Vagina (tissue), 2 donors: ENCODE measurements around the gene GRM7. TPM values are rescaled to one million over a fixed set of nuclear protein-coding genes. Genes with fewer than 3 reads are reported as not detected.

Experiments used
- DNase-seq, 2 donors: peaks; one replicate each; pipeline ENCODE4 v3.0.0-alpha.2; 2017; ENCODE audit errors: extremely low spot score in 2 of 2
- H3K27ac ChIP-seq: fragments of 200-600 bp; sonication (generic); one replicate; pipeline ENCODE4 v1.5.1; 2019
- H3K27me3 ChIP-seq: fragments of 200-600 bp; sonication (generic); one replicate; pipeline ENCODE4 v1.5.1; 2019
- H3K36me3 ChIP-seq, 2 donors: fragments of 200-600 bp; sonication (generic); one replicate each; pipeline ENCODE4 v1.5.1; 2017 to 2019
- H3K4me1 ChIP-seq: fragments of 200-600 bp; sonication (generic); one replicate; pipeline ENCODE4 v1.5.1; 2019
- H3K4me3 ChIP-seq, 2 donors: fragments of 200-600 bp; sonication (generic); 1 replicate in 1 of 2; 2 replicates in 1 of 2; pipeline ENCODE4 v1.5.1; 2016 to 2019
- H3K9me3 ChIP-seq: fragments of 200-600 bp; sonication (generic); one replicate; pipeline ENCODE4 v1.5.1; 2019
- POLR2A ChIP-seq, 2 donors: fragments of 450-650 bp; IDR thresholded peaks; one replicate each; pipeline ENCODE4 v1.6.1; 2017; ENCODE audit warnings: antibody characterized with exemption in 2 of 2, mild to moderate bottlenecking in 2 of 2, moderate library complexity in 2 of 2
- POLR2AphosphoS5 ChIP-seq, 2 donors: sonication (generic); formaldehyde crosslinking; IDR thresholded peaks; one replicate each; pipeline ENCODE4 v1.9.0; 2017; ENCODE audit warnings: antibody characterized with exemption in 2 of 2, mild to moderate bottlenecking in 2 of 2, low read depth in 1 of 2; ENCODE audit not compliant: insufficient read depth in 1 of 2
- intact Hi-C: fragments of 100-400 bp; cut with DNase I; formaldehyde crosslinking; loops from one replicate; pipeline ENCODE4 v1.15.1; 2023
- total RNA-seq: library from RNA; depleted of rRNA; stranded (reverse); fragments of >200 nt; gene quantifications from one replicate; pipeline ENCODE4 v1.2.3, GENCODE V29; 2016
- TF ChIP-seq, protein P1 (sequence below), 3 experiments: fragments of 450-650 bp in 2 of 3; fragments of 200-600 bp in 1 of 3; sonication (generic) in 1 of 3; IDR thresholded peaks; one replicate each; pipeline ENCODE4 v1.5.1; 2017 to 2019; ENCODE audit warnings: antibody characterized with exemption in 3 of 3, mild to moderate bottlenecking in 2 of 3, moderate library complexity in 2 of 3

Gene GRM7
- total RNA-seq, 1 donor from 2014 or later, result 2.0 TPM

- Histone ChIP-seq H3K27me3 (no peaks in the 10 kb centered on the region), H3K27ac (no peak overlapping the region), H3K4me3 (no peak overlapping the region), H3K36me3 (no peaks in the 10 kb centered on the region), H3K9me3 (no peaks in the 10 kb centered on the region), H3K4me1 (no peaks in the 10 kb centered on the region)
- no peak for DNase-seq
- TF ChIP-seq POLR2AphosphoS5 (IDR thresholded peaks at IDR 0.05; ENCODE audit: insufficient read depth in 1 of 2, low read depth in 1 of 2) (no peak), POLR2A (IDR thresholded peaks at IDR 0.05) (no peak)
- TF ChIP-seq, protein P1, sequence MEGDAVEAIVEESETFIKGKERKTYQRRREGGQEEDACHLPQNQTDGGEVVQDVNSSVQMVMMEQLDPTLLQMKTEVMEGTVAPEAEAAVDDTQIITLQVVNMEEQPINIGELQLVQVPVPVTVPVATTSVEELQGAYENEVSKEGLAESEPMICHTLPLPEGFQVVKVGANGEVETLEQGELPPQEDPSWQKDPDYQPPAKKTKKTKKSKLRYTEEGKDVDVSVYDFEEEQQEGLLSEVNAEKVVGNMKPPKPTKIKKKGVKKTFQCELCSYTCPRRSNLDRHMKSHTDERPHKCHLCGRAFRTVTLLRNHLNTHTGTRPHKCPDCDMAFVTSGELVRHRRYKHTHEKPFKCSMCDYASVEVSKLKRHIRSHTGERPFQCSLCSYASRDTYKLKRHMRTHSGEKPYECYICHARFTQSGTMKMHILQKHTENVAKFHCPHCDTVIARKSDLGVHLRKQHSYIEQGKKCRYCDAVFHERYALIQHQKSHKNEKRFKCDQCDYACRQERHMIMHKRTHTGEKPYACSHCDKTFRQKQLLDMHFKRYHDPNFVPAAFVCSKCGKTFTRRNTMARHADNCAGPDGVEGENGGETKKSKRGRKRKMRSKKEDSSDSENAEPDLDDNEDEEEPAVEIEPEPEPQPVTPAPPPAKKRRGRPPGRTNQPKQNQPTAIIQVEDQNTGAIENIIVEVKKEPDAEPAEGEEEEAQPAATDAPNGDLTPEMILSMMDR (IDR thresholded peaks at IDR 0.05), result no peak
- intact Hi-C loops, result no loop called here
Observed at GRCh38 chr3:7461202-7461825, 600.4 kb downstream of the GRM7 start.

DNA sequence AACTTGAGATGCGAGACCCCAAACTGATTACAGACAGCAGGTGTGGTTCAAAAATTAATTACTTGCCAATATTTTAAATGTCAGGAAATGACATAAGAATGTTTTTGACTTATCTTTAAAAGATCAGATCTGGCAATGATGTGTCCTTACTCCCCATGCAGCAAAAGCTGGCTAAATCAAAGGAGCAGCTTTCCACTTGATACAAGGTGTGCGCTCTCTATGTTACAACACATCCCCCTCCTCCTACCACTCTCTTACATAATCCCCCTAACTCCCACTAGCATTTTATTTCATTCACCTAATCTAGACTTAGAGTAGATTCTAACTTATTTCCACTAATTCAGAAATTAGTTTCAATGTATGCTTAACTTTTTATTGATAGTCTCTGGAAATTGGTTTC lies 609.0 kb downstream of the GRM7 start:
- H3K4me3 ChIP-seq, result no peak overlapping the region
- intact Hi-C loops, result no loop called here
- TF ChIP-seq POLR2A (IDR thresholded peaks at IDR 0.05) (no peak), POLR2AphosphoS5 (IDR thresholded peaks at IDR 0.05; ENCODE audit: insufficient read depth in 1 of 2, low read depth in 1 of 2) (no peak)
- TF ChIP-seq, protein P1 (IDR thresholded peaks at IDR 0.05), result no peak
- H3K27ac ChIP-seq, result no peak overlapping the region
- no peak for DNase-seq
- no peaks in the 10 kb centered on the region for H3K27me3 ChIP-seq
- no peaks in the 10 kb centered on the region for H3K4me1 ChIP-seq
- H3K36me3 ChIP-seq, result no peaks in the 10 kb centered on the region
- no peaks in the 10 kb centered on the region for H3K9me3 ChIP-seq

- intact Hi-C loops, result no loop called here
- no peaks in the 10 kb centered on the region for H3K36me3 ChIP-seq
- no peaks in the 10 kb centered on the region for H3K4me1 ChIP-seq
- DNase-seq, result no peak
- no peak overlapping the region for H3K4me3 ChIP-seq
- H3K27me3 ChIP-seq, result no peaks in the 10 kb centered on the region
- H3K27ac ChIP-seq, result no peak overlapping the region
- TF ChIP-seq POLR2A (IDR thresholded peaks at IDR 0.05) (no peak), POLR2AphosphoS5 (IDR thresholded peaks at IDR 0.05; ENCODE audit: insufficient read depth in 1 of 2, low read depth in 1 of 2) (no peak)
- TF ChIP-seq, protein P1 (IDR thresholded peaks at IDR 0.05), result no peak
- H3K9me3 ChIP-seq, result no peaks in the 10 kb centered on the region
Observed at GRCh38 chr3:7484636-7485035, 623.7 kb downstream of the GRM7 start.

GRCh38 chr3:7487763-7488162 lies 626.8 kb downstream of the GRM7 start:
- DNase-seq, result no peak
- Histone ChIP-seq H3K4me1 (no peaks in the 10 kb centered on the region), H3K27me3 (no peaks in the 10 kb centered on the region), H3K27ac (no peak overlapping the region), H3K9me3 (no peaks in the 10 kb centered on the region), H3K4me3 (no peak overlapping the region), H3K36me3 (no peaks in the 10 kb centered on the region)
- TF ChIP-seq, protein P1 (IDR thresholded peaks at IDR 0.05), result no peak
- TF ChIP-seq POLR2A (IDR thresholded peaks at IDR 0.05) (no peak), POLR2AphosphoS5 (IDR thresholded peaks at IDR 0.05; ENCODE audit: insufficient read depth in 1 of 2, low read depth in 1 of 2) (no peak)
- intact Hi-C loops, result no loop called here

GRCh38 chr3:7489417-7489816 lies 628.5 kb downstream of the GRM7 start:
- Histone ChIP-seq H3K27ac (no peak overlapping the region), H3K27me3 (no peaks in the 10 kb centered on the region), H3K4me1 (no peaks in the 10 kb centered on the region), H3K4me3 (no peak overlapping the region), H3K9me3 (no peaks in the 10 kb centered on the region), H3K36me3 (no peaks in the 10 kb centered on the region)
- no peak for DNase-seq
- TF ChIP-seq POLR2A (IDR thresholded peaks at IDR 0.05) (no peak), POLR2AphosphoS5 (IDR thresholded peaks at IDR 0.05; ENCODE audit: insufficient read depth in 1 of 2, low read depth in 1 of 2) (no peak)
- TF ChIP-seq, protein P1 (IDR thresholded peaks at IDR 0.05), result no peak
- intact Hi-C loops, result no loop called here
